Measurements from ENCODE around the gene CYP4A22. TPM values are rescaled to one million over a fixed set of nuclear protein-coding genes. Genes with fewer than 3 reads are reported as not detected.

The CYP4A22 gene
- total RNA-seq, 4 donors from 2014 or later = 0.27 TPM; not detected in 3

DNA sequence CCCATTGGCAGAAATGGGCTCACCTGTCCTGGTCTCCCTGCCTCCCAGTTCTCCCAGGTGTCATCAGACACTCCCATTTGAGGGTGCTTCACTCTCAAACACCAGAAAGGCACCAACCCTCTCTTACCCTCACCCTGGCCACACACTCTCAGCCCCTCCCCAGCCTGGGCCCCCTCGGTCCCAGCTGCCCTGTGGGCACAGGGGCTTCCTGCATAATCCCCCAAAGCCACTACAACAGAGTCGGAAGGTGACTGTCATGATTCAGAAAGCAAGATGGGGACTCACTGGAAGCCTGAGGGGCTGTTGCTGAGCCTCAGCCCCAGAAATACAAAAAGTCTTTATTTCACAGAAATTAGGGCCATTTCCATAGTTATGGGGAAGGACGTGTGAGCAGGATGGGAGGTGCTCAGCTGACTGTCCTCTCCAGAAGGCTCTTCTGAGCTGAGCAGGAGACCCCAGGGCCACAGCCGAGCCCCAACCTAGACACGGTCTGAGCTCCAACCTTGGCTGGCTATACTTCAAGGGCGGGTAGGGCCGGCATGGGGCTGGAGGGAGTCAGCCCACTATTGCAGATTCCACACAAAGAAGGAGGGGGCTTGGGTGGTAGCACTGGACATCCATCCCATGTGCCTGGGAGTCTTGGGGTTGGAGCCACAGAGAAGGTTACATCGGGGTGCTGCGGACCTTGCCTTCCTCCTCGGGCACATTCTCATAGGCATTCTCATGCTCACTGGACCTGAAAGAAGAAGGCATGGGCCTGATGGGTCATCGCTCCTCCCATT lies 46.3 kb downstream of the CYP4A22 start:
- TF ChIP-seq EP300 (IDR thresholded peaks at IDR 0.05) (no peak), POLR2A (IDR thresholded peaks at IDR 0.05) (no peak), POLR2AphosphoS5 (IDR thresholded peaks at IDR 0.05) (no peak)
- TF ChIP-seq, protein P1, sequence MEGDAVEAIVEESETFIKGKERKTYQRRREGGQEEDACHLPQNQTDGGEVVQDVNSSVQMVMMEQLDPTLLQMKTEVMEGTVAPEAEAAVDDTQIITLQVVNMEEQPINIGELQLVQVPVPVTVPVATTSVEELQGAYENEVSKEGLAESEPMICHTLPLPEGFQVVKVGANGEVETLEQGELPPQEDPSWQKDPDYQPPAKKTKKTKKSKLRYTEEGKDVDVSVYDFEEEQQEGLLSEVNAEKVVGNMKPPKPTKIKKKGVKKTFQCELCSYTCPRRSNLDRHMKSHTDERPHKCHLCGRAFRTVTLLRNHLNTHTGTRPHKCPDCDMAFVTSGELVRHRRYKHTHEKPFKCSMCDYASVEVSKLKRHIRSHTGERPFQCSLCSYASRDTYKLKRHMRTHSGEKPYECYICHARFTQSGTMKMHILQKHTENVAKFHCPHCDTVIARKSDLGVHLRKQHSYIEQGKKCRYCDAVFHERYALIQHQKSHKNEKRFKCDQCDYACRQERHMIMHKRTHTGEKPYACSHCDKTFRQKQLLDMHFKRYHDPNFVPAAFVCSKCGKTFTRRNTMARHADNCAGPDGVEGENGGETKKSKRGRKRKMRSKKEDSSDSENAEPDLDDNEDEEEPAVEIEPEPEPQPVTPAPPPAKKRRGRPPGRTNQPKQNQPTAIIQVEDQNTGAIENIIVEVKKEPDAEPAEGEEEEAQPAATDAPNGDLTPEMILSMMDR (IDR thresholded peaks at IDR 0.05) = no peak
- Histone ChIP-seq H3K36me3 (no peaks in the 10 kb centered on the region), H3K4me1 (peaks cover 0 to 19% (median 12%) of the 10 kb centered on the region in 3 donors), H3K27me3 (peaks cover 46% of the 10 kb centered on the region), H3K4me3 (no peak overlapping the region), H3K9me3 (no peaks in the 10 kb centered on the region), H3K27ac (no peak overlapping the region)
- WGBS, 2 donors (ENCODE audit: low coverage in 1 of 2) = 40 to 88% methylated on average over 1 to 2 of the region's 11 CpGs
- ATAC-seq = no peak

DNA sequence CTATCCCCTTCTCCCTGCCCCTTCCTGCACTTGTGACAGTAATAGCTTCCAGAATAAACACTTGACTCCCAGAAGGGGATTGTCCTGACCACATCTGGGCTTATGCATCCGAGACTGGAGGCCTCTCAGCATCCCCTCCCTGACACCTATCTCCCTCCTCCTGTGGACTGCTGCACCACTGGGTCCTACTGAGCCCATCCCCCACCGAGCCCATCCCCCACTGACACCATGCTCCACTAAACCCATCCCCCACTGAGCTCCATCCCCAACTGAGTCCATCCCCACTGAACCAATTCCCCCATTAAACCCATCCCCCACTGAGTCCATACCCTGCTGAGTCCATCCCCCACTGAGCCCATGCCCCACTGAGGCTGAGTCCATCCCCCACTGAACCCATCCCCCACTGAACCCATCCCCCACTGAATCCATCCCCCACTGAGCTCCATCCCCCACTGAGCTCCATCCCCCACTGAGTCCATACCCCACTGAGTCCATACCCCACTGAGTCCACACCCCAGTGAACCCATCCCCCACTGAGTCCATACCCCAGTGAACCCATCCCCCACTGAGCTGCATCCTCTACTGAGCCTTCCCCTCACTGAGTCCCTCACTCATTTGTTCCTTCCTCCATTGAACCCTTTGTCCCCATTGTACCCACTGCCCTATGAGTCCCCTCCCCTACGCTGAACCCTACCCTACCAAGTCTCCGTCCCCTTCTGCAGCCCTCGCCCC lies 47.0 kb downstream of the CYP4A22 start:
- TF ChIP-seq, protein P1 (IDR thresholded peaks at IDR 0.05) = no peak
- TF ChIP-seq POLR2A (IDR thresholded peaks at IDR 0.05) = no peak
- TF ChIP-seq EP300 (IDR thresholded peaks at IDR 0.05) = no peak
- no peak for TF ChIP-seq POLR2AphosphoS5 (IDR thresholded peaks at IDR 0.05)
- H3K27ac ChIP-seq = no peak overlapping the region
- H3K36me3 ChIP-seq = no peaks in the 10 kb centered on the region
- no peak for ATAC-seq
- H3K4me1 ChIP-seq = peaks cover 0 to 13% (median 11%) of the 10 kb centered on the region in 3 donors
- peaks cover 46% of the 10 kb centered on the region for H3K27me3 ChIP-seq
- H3K9me3 ChIP-seq = no peaks in the 10 kb centered on the region
- no peak overlapping the region for H3K4me3 ChIP-seq
- 0 to 73% methylated on average over 1 to 5 of the region's 5 CpGs for WGBS, 2 donors (ENCODE audit: low coverage in 1 of 2)

DNA sequence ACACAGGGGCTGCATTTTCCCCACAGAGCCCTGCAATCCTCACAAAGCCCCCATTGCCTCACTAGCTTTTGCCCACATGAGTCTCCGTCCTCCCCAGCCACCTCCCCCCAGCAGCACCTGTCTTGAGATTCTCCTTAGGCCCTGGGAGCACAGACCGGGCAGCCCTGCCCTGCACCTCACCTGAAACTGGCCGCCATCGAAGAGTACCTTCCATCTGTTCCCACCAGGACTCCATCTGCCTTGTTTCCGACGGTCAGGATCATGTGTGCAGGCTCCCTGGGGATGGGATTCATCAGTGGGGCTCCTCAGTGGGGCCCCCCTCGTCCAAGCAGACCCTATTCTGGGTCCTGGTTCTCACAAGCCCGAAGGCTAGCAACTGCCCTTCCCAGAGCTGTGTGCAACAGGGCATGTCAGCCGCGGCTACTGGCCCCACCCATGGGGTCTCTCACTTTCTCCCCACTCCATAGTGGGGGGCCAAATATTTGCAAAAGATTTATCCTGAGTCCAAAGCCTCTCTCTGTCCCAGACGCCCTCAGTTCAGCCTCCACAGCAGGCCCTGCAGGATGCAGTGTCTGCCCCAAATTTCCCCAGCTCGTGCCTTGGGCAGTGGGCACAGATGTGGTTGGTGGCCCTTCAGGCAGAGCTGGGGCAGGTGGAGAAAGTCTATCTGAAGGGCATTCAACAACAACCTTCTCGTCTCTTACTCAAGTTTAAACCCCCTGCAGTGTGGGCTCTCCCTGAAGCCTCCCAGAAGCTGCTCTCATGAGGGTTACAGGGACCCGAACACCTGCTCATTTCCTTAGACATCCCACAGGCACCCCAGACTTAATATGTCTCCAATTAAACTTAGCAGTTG lies 47.8 kb downstream of the CYP4A22 start:
- ATAC-seq = no peak
- TF ChIP-seq EP300 (IDR thresholded peaks at IDR 0.05) (no peak), POLR2AphosphoS5 (IDR thresholded peaks at IDR 0.05) (no peak)
- TF ChIP-seq, protein P1 (IDR thresholded peaks at IDR 0.05) = no peak
- no peaks in the 10 kb centered on the region for H3K36me3 ChIP-seq
- 60 to 100% methylated on average over 1 to 2 of the region's 14 CpGs for WGBS, 2 donors (ENCODE audit: low coverage in 1 of 2)
- peaks cover 0 to 12% (median 4%) of the 10 kb centered on the region in 3 donors for H3K4me1 ChIP-seq
- no peak overlapping the region for H3K27ac ChIP-seq
- H3K27me3 ChIP-seq = peaks cover 46% of the 10 kb centered on the region
- H3K9me3 ChIP-seq = no peaks in the 10 kb centered on the region
- H3K4me3 ChIP-seq = no peak overlapping the region

DNA sequence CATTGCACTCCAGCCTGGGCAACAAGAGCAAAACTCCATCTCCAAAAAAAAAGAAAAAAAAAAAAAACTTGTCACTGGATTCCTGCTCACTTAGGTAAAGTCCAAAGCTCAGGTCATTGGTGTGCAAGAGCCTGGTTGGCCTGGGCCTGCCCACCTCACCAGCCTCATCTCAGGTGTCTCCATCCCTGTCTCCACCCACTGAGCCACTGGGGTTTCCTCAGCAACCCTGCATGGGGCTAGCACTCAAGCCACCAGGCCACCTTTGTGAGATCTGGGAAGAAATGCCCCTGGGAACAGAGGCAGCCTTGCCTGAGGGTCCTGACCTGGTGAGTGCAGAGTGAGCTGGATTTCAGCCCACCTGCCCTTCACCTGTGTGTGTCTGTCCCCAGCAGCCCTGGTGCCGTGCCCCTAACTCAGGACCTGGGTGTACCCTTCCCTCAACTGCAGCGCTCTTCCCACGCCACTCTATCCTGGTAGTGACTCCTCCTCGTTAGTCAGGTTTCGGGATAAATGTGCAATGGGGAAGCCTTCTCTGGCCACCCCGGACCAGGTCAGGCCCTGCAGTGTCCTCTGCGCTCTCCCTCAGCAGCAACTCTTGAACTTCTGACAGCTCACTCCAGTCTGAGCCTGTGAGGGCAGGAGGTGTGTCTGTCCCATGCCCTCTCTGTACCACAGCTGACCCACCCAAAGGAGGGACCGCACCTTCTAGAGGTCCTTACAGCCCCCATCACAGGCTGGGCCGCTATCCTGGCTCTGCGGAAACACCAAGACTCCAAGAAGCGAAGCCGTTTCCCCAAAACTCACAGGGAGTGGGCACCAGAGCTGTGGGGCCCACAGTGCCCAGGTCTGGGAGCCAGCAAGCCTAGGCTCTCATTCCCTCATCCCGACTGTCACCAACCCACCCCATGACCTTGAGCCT lies 49.3 kb downstream of the CYP4A22 start:
- Histone ChIP-seq H3K4me1 (peaks cover 0 to 17% (median 8%) of the 10 kb centered on the region in 3 donors), H3K27ac (no peak overlapping the region), H3K9me3 (no peaks in the 10 kb centered on the region), H3K27me3 (peaks cover 33% of the 10 kb centered on the region), H3K4me3 (no peak overlapping the region), H3K36me3 (no peaks in the 10 kb centered on the region)
- no peak for ATAC-seq
- TF ChIP-seq EP300 (IDR thresholded peaks at IDR 0.05) = no peak
- TF ChIP-seq, protein P1 (IDR thresholded peaks at IDR 0.05) = no peak
- TF ChIP-seq POLR2A (IDR thresholded peaks at IDR 0.05) = no peak
- TF ChIP-seq POLR2AphosphoS5 (IDR thresholded peaks at IDR 0.05) = no peak
- WGBS, 2 donors (ENCODE audit: low coverage in 1 of 2) = no CpG with 5 or more reads among the region's 13 CpGs

All from gastroesophageal sphincter (tissue), 4 donors.